ENCODE measurements around the gene SDK1.
"Not testable (repeated sequence)": the region's sequence is repeated elsewhere in the genome, so short reads cannot be mapped to it uniquely, and the experiment has no call there.

Gene SDK1

DNA sequence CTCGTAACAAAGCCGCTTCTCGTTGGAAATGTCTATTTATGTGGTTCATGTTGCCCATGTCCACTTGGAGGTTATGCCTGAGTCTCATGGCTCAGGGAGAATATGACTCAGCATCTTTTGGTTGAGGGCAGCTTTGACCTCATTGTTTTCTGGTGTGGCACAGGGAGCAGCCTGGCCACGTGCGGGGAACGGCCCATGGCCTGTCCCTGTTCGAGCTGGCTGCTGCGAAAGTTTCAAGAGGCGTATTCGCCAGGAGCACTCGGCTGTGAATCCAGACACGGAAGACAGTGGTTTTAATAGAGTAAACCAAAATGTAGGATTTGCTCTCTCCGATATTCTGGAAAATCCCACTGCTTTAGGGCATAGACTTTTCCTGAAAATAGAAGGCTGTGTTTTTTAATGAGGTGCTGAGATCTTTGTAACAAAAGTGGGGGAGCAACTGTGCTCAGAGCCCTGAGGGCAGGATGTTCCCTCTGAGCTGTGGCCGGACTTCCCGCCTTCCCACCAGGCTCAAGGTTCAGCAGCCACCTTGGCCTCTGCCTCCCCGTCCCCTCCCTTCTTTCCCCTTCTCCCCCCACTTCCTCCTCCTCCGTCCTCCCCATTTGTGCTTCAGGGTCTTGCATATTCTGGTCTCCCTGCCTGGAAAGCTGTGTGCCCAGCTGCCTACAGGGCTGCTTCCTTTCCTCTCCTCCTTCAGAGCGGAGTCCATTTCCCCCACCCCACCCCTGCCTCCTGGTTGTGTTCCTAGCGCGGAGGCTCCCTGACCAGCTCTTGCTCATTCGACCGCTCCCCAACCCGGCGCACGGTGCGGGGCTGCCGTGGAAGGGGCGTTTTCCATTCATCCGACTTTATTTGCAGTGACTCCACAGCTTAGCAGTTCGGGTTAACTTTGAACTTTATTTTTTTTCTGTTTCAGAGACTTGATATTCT lies 642.0 kb downstream of the SDK1 start:
- DNase-seq = no peak

DNA sequence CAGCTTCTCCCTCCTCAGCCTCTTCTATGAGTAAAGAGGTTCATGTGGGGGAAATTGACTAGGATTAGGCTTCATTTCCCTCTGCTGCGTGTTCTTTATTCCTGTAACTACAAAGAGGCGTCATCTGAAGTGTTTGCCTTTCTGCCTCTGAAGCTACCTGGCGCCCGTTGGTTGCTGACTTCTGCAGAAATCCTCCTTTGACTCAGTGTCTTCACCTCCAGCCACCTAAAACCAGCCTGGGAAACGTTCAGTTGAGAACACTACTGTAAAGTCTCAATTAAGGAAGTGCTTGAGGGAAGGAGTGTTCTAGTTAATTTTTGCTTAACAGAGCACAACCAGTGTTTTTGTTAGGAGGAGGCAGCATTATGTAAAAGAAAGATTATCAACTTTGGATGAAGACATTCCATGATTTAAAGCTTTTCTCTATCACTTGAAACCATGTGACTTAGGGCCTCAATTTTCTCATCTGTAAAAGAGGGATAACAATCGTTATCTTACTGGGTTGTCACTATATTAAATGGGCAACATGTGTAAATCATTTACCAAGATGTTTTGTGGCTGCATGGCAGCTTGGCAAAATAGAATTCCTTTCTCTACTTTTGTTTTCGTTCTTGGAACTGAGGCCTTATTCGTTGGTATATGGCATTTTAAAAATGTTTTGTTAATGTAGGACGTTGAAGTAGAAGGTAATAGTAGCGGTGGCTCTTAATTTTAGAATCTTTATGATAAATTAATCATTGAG lies 642.9 kb downstream of the SDK1 start:
- DNase-seq = no peak

DNA sequence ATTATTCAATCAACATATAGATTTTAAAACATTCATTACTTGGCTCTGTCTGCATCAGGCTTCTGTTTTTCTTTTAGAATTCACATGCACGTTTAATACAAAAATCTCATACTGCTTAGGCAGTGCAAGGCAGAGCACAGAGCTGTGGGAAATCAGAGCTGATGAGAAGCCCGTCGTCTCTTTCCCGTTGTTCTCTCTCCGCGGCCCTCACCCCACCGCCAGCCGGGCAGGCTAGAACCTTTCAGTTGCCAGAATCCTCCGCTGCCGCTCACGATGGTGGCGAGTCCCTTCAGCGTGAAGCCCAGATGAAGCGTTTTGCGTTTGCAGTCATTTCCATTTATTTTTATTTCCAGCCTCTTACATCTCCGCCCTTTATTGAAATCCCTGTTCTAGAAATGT lies 648.2 kb downstream of the SDK1 start:
- DNase-seq = no peak

DNA sequence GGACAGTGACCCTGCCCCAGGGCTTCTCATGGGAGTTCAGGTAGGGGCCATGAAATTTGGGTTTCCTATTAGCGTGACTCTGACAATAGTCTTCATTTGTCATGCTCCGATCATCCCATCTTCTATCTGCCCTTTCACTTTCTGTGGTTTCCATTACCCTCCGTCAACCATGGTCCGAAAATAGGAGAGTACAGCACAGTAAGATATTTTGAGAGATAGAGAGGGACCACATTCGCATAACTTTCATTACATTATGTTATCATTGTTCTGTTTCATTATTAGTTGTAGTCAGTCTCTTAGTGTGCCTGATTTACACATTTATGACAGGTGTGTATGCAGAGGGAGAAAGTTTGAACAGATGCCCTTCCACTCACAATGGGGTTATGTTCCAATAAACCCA lies 649.2 kb downstream of the SDK1 start:
- DNase-seq = no peak

DNA sequence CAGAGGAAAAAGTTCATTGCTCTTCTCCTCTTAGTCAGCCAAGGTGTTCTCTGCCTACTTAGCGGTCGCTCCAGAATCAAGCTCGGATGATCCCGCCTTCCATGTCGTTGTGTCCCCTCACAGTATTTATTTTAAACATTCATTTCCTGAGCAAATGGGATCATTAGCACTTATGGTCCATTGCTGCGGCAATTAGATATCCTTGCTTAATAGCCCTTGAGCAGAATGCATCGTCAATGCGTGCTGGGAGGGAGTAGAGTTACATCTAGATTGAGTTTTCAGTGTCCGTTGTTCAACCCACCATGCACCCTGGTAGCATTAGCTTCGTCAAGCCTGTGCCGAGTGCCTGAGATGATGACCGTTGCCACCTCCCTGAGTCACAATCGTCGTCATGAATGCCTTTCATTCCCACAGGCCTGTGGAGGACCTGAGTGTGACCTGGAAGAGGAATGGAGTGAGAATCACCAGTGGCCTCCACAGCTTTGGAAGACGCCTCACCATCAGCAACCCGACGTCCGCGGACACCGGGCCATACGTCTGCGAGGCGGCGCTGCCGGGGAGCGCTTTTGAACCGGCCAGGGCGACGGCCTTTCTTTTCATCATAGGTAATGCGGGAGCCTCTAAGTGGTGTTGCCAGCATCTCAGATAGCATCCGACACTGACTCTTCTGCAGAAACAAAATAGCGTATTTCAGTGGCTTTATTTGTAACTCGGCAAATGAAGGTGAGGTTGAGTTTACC lies 650.4 kb downstream of the SDK1 start:
- DNase-seq = no peak

DNA sequence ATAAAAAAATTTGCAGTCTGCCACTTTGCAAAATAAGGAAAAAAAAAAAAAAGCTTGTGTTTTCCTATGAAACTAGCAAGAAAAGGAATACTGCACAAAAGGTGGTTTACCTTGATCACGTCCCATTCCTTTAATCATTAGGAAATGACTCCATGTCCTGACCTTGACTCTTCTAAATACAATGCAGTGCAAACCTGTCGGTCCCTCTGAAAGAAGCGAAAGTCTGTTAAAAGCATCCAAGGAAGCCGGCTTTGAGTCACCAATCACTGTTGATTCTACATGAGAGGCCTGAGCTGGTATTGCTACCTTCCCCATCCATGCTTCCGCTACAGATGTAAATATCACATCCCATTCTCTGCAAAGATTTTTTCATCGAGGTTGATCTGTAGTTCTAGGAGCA lies 652.1 kb downstream of the SDK1 start:
- no peak for DNase-seq

DNA sequence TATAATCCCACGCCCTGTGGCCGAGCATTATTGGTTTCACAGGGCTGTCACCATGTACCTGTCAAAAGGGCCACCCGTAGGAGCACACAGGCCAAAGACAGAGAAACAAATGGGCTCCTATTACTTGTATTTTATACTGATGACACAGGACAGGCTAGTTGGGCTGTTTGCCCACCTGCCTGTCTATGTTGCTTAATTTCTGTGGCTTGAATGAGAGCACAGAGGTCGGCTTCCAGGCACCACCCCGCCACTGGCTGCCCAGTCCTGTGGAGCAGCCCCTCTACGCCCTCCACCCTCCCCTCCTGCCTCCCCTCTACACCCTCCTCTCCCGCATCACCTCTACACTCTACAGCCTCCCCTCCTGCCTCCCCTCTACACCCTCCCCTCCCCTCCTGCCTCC lies 652.9 kb downstream of the SDK1 start:
- no peak for DNase-seq

DNA sequence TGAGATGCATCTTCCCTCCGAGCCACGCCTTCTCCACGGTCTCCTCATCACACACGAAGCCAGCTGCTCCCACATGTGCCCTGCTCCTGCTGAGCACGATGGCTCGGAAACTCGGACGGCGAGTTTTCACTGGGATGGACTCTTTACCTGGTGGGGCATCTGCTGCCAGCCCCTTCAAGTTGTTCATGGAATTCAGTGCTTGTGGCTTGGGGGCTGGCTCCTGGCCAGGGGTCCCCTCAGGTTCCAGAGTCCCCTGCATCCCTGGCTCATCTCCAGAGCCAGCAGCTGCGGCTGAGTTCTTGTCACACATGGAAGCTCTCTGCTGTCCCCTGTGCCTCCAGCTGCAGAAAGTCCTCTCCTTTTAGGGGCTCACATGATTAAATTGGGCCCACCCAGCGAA lies 654.0 kb downstream of the SDK1 start:
- no peak for DNase-seq

DNA sequence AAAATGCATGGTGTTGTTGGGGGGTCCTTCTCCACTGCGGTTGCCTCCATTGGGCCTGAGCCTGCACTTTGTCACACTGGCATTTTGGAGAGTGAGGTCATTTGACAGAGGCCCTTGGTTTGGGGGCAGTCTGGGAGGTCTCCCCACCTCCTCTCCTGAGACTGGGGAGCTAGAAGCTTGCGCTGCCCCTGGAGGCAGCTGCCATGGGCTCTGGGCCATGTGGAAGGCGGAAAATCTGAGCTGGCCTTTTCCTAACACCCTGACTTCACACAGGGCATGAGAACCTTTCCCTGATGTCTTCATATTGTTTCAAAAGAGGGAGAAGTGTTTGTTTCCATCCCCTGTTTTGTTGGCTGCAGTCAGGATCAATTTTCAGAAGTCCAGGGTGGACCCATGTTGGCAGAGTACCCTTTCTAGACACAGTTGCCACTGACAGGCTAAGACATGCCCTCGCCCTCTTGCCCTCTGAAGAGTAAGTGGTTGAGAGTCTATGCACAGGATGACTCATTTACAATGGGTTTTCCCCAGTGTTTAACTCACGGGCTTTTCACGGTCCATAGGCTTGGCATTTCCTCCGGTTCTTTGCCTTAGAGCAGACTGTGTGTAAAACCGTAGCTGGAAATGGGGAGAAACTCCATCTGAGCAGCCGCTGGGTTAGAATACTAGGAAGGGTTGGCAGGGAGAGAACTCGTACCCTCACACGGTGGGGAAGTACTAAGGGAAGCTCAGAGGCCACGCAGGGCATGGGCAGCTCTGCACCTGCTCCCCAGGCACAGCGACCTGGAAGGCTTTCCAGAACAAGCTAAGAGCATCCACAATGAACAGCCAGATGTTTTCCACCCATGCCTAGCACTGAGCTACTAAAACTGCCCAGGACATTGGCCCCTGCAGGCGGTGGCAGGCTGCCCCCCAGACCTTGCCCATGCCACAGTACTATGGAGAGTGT lies 655.0 kb downstream of the SDK1 start:
- no peak for DNase-seq

DNA sequence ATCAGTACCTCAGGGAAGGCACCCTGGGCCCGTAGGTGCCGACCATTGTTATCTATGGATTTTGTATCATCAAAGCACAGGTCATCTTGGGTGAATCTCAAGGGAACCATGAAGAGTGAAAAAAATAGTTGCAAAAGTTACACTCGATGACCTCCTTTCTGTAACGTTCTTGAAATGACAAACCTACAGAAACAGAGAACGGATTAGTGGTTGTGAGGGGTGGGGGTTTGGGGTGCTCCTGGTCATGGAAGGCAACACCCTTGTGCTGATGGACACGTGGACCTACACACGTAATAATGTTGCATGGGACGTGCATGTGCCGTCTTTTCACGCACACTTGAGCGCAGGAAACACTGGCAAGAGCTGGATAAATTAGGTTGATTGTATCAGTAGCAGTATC lies 655.9 kb downstream of the SDK1 start:
- no peak for DNase-seq

DNA sequence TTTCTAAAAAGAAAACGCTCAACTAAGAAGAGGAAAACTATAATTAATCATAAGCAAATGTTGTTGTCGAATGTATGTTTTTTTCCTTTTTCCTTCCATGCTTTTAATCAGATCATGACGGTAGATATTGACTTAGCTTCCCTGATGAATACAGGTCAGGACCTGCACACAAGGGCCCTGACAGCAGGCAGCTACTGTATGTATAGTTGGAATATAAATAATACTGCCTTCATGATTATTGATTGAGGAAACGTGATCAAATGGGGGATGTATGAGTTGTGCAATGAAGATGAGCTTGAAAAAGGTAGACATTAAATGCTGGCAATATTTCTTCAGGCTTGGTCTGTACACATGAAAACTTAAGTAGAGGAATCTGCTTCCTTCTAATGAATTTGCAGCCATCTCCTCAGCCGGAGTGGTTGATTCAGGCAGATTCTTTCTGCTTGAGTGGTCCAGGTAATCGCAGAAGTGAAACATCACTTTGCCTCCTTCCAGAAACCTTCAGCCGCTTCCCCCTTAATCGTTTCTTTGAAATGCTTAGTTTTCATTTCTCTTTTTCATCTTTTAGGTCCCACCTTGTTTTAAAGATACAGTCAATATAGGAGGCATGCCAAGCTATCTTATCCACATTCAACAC lies 656.5 kb downstream of the SDK1 start:
- no peak for DNase-seq

DNA sequence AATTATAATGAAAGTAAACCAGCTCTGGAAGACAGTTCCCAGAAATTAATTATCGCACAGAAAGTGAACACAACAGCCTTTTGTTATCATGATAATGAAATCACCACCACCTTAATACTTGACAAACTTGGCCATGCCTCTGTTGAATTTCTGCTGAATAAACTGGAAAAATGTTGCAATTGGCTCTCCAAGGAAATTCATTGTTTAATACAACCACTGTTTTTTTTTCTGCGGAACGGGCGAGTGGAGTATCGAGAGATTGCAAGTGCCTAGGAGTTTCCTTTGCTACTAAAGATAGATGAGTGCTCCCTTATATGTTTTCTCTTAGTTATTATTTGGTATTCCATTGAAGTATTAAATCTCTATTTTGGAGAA lies 657.0 kb downstream of the SDK1 start:
- no peak for DNase-seq

DNA sequence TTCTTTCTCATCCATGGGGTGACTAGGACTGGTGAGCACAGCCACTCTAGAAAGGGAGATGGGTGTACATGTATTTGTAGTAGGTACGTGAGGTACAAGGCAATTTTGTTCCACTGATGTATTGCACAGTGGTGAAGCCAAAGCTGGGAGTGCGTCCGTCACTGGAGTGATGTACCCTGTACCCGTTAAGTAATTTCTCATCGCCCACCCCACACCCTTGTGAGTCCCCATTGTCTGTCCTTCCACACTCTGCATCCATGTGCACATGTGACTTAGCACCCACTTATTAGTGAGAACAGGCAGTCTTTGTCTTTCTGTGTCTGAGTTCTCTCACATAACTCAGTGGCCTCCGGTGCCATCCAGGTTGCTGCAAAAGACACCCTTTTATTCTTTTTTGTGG lies 658.3 kb downstream of the SDK1 start:
- DNase-seq = no peak

DNA sequence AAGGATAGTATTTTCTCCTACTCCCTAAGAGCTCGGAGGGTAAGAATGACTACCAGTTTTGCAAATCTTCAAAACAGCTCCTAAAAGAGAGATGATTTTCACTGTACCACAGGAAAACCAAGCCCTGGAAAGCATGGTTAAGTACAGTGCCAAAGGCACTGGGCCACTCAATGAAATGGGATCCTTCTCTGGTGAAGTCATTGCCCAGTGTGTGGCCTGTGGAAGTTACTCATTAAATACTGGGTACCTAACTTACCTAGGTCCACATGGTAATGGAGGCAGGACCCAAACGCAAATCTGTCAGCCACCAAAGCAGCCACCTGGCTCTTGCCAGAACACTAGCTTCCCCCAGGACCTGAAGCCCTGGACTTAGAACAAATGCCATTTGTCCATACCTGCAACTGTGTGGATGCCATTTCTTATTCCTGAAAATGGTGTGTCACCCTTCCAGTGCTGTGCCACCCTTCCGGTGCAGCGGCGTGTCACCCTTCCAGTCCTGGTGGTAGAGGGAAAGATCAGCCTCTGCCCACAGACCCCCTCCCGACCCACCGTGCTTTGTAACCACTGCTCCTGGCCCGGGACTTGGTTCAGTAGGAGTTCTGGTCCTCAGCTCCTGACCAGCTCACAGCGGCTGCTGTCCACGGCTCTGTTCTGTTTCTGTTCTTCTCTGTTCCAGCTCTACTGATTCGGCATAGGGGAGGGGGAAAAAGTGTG lies 659.2 kb downstream of the SDK1 start:
- no peak for DNase-seq

DNA sequence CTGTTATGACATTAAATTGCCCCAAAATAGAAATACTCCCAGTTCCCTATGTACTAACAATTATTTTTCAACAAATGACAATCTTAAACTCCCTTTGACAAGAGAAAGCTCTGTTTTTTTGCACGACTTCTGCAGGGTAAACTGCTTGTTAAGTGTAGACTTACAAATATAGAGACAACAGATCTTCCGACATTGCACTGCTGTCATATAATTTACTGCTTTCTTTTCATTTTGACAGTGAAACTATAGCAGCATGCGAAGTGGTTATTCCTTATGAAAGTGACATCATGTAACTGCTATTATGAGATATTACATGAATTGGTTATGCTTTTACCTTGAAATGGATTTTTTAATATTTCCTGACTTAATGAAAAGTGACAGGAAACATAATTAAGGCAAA lies 659.9 kb downstream of the SDK1 start:
- DNase-seq = no peak

DNA sequence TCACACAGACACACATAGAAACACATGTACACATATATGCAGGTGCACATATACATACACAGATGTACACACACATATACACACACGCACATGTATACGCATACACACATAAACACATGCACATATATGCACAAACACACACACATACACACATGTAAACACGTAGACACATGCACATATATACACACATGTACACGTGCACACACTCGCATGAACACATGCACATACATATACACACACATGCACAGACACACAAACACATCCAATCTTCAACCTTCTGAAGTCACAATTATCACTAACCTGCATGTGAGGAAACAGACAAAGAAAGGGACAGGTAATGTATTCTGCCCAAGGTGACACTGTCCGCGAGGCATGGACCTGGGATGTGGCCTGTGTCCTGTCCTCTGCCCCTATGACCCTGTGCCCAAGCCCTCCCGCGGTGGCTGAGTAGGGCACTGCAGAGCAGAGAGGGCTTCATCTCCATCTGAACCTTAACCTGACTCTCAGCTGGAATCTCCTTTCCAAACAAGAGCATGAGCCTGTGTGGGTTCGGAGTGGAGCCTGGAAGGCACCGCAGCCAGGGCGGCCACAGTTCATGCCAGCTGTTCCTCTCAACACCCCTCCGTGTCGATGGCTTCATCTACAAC lies 660.9 kb downstream of the SDK1 start:
- no peak for DNase-seq

DNA sequence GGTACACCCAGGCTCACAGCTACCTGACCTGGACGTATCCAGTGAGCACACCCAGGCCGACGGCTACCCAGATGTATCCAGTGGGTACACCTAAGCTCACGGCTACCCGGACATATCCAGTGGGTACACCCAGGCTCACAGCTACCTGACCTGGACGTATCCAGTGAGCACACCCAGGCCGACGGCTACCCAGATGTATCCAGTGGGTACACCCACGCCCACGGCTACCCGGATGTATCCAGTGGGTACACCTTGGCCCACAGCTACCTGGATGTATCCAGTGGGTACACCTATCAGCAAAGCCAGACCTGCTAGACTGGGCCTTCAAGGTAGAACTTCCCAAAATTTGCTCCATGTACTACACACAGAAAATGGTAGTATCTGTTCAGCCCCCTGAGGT lies 662.7 kb downstream of the SDK1 start:
- DNase-seq = not testable (repeated sequence)

DNA sequence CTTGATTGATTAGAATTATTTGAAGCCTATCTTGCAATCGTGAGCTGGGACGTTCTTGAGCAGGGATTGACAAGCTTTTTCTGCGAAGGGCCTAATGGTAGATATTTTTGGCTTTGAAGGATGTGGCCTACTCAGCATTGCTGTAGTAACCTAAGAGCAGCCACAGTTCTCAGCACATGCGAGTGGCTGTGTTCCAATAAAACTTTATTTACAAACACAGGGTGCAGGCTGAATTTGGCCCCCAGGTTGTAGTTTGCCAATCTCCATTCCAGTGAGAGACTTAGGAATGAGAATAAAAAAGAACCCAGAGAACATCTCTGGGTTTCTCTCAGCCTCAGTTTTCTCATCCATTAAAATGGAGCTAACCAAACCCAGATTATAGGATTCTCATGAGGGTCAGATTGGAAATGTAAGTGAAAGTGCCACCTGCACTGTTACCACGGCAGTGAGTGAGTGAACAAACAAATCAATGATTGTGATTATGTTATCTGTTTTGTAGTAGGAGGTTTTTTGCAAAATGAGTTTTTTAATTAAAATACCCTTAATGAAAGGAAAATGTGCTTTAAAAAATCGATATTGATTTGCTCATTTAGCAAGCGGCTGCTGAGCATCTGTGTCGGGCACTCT lies 664.0 kb downstream of the SDK1 start:
- DNase-seq = no peak

DNA sequence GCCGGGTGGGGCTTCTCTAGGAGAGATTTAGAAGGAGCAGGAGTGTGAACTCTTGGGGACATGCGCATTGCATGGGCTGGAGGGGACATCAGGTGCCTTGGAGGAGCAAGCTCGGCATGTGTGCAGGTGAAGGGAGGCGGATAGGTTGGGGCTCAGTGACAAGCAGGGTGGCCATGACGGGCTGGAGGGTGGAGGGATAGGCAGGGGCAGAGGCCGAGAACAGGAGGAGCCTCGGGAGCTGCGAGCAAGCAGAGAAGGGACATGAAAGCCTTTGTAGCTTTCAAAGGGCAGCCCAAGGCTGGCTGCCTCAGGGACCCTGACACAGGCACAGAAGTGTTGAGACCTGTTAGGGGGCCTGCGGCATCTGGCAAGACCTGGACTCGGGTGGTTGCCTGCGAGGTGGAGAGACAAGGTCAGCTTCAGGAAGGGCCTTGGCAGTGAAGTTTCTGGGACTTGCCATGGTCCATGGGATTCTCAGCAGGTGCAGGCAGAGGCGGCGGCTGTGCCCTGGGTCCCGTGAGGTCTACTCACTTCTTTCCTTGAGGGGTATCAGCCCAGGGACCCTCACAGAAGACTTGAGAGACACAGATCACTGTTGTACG lies 664.8 kb downstream of the SDK1 start:
- DNase-seq = no peak

DNA sequence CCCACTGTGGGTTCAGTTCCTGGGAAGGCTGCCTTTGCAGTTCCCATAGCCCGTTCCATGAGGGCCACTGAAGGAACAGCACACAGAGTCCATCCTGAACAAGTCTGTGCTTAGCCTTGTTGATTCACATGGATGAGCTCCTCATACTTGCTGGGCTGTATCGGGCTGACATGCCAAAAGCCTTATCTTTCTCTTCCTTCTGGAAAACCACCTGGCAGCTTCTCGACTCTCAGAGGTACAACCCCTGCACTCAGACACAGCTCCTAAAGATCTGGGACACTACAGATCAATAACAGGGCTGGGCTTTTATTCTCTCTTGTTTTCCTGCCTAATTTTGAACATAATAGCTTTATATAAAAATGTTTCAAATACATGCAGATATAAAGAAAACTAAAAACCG lies 667.2 kb downstream of the SDK1 start:
- no peak for DNase-seq
